HEK293T (cell line): ENCODE results near the gene WT1.

Source experiments
- BHLHE40 ChIP-seq: fragments of 450-650 bp; IDR thresholded peaks from 2 replicates; pipeline ENCODE4 v1.6.1; 2016; ENCODE audit warnings: mild to moderate bottlenecking, moderate library complexity, borderline replicate concordance
- FOXA1 ChIP-seq: fragments of 450-650 bp; IDR thresholded peaks from 2 replicates; pipeline ENCODE4 v1.6.1; 2016; ENCODE audit warnings: mild to moderate bottlenecking
- FOXK2 ChIP-seq: fragments of 450-650 bp; IDR thresholded peaks from 2 replicates; pipeline ENCODE4 v1.6.1; 2016; ENCODE audit warnings: mild to moderate bottlenecking
- FOXM1 ChIP-seq: fragments of 450-650 bp; IDR thresholded peaks from 2 replicates; pipeline ENCODE4 v1.6.1; 2017; ENCODE audit warnings: mild to moderate bottlenecking, borderline replicate concordance
- LEF1 ChIP-seq: fragments of 450-650 bp; IDR thresholded peaks from 2 replicates; pipeline ENCODE4 v1.6.1; 2017; ENCODE audit warnings: mild to moderate bottlenecking, borderline replicate concordance
- NFRKB ChIP-seq: fragments of 450-650 bp; IDR thresholded peaks from 2 replicates; pipeline ENCODE4 v1.6.1; 2016; ENCODE audit warnings: mild to moderate bottlenecking, moderate library complexity
- PKNOX1 ChIP-seq: fragments of 450-650 bp; IDR thresholded peaks from 2 replicates; pipeline ENCODE4 v1.6.1; 2016
- SP1 ChIP-seq: fragments of 450-650 bp; IDR thresholded peaks from 2 replicates; pipeline ENCODE4 v1.6.1; 2017
- SUZ12 ChIP-seq: fragments of 450-650 bp; IDR thresholded peaks from 2 replicates; pipeline ENCODE4 v1.6.1; 2016; ENCODE audit warnings: mild to moderate bottlenecking
- ZNF384 ChIP-seq: fragments of 450-650 bp; IDR thresholded peaks from 2 replicates; pipeline ENCODE4 v1.6.1; 2016

GRCh38 chr11:32343325-32344008 is 91.9 kb downstream of the WT1 start:
- no peak for TF ChIP-seq FOXK2
- TF ChIP-seq PKNOX1, result no peak
- no peak for TF ChIP-seq NFRKB
- no peak for TF ChIP-seq FOXM1
- no peak for TF ChIP-seq BHLHE40
- TF ChIP-seq ZNF384, result no peak
- TF ChIP-seq SP1, result no peak
- no peak for TF ChIP-seq FOXA1
- TF ChIP-seq SUZ12, result no peak
- TF ChIP-seq LEF1, result no peak
